SKM-1 treated with dmso at 0.1 percent for 144 hours (cell line): ENCODE results near the gene ITGB3BP.
"Not testable (repeated sequence)": the region's sequence is repeated elsewhere in the genome, so short reads cannot be mapped to it uniquely, and the experiment has no call there.

Source experiments
- DNase-seq: peaks from one replicate; lab custom pipeline; 2025; ENCODE audit not compliant: unreplicated experiment; lab: John Stamatoyannopoulos, UW

Gene ITGB3BP

GRCh38 chr1:63522891-63523728 lies at the start of gene ITGB3BP, which contains the start of gene EFCAB7:
Gene ITGB3BP, minus strand, starts transcription at chr1:63523225. Its CDS starts 92 bp downstream, at chr1:63523133.
Gene EFCAB7, plus strand, starts transcription at chr1:63523525. Its CDS starts 2,048 bp downstream, at chr1:63525573.
- DNase-seq = peak; percentile 90

- DNase-seq = not testable (repeated sequence)
Observed at GRCh38 chr1:63572686-63573085, 49.7 kb upstream of the ITGB3BP start.

GRCh38 chr1:63569640-63570316 lies 46.8 kb upstream of the ITGB3BP start:
- DNase-seq = no peak

- DNase-seq = no peak
Observed at GRCh38 chr1:63569068-63569467, 46.0 kb upstream of the ITGB3BP start.

- DNase-seq = no peak
Observed at GRCh38 chr1:63563745-63564144, 40.7 kb upstream of the ITGB3BP start.

GRCh38 chr1:63559357-63559756 lies 36.3 kb upstream of the ITGB3BP start:
- DNase-seq = no peak

GRCh38 chr1:63557365-63557987 lies 34.5 kb upstream of the ITGB3BP start:
- DNase-seq = peak; percentile 30

GRCh38 chr1:63555480-63555879 lies 32.5 kb upstream of the ITGB3BP start:
- no peak for DNase-seq

- DNase-seq = no peak
Observed at GRCh38 chr1:63548877-63549276, 25.9 kb upstream of the ITGB3BP start.

- no peak for DNase-seq
Observed at GRCh38 chr1:63548303-63548702, 25.3 kb upstream of the ITGB3BP start.

GRCh38 chr1:63547621-63548294 lies 24.7 kb upstream of the ITGB3BP start:
- DNase-seq = no peak

GRCh38 chr1:63545780-63546179 lies 22.8 kb upstream of the ITGB3BP start:
- DNase-seq = no peak

GRCh38 chr1:63537940-63538339 lies 14.9 kb upstream of the ITGB3BP start:
- no peak for DNase-seq

- DNase-seq = no peak
Observed at GRCh38 chr1:63537006-63537405, 14.0 kb upstream of the ITGB3BP start.

- no peak for DNase-seq
Observed at GRCh38 chr1:63534406-63534805, 11.4 kb upstream of the ITGB3BP start.

GRCh38 chr1:63533931-63534330 lies 10.9 kb upstream of the ITGB3BP start:
- DNase-seq = no peak

- DNase-seq = no peak
Observed at GRCh38 chr1:63532727-63533126, 9.7 kb upstream of the ITGB3BP start.

- no peak for DNase-seq
Observed at GRCh38 chr1:63524201-63524600, 1.2 kb upstream of the ITGB3BP start.

GRCh38 chr1:63523738-63524137 lies 713 bp upstream of the ITGB3BP start:
- DNase-seq = no peak

- DNase-seq = no peak
Observed at GRCh38 chr1:63516629-63517028, 6.4 kb downstream of the ITGB3BP start.

GRCh38 chr1:63512584-63512983 lies 10.4 kb downstream of the ITGB3BP start:
- DNase-seq = no peak
